GM12875 (cell line): Measurements from ENCODE around the gene FRMD1.

Source experiments
- H3K4me3 ChIP-seq: one replicate; pipeline ENCODE4 v1.5.1; 2011; ENCODE audit warnings: low read depth, low read length, control low read depth
- TF ChIP-seq, protein P1 (sequence below): IDR thresholded peaks from 2 replicates; pipeline ENCODE4 v1.5.1; 2011; ENCODE audit warnings: low read depth, mild to moderate bottlenecking, control low read depth, inconsistent platforms, low read length, moderate library complexity, borderline replicate concordance; ENCODE audit not compliant: insufficient read depth

Gene FRMD1

DNA sequence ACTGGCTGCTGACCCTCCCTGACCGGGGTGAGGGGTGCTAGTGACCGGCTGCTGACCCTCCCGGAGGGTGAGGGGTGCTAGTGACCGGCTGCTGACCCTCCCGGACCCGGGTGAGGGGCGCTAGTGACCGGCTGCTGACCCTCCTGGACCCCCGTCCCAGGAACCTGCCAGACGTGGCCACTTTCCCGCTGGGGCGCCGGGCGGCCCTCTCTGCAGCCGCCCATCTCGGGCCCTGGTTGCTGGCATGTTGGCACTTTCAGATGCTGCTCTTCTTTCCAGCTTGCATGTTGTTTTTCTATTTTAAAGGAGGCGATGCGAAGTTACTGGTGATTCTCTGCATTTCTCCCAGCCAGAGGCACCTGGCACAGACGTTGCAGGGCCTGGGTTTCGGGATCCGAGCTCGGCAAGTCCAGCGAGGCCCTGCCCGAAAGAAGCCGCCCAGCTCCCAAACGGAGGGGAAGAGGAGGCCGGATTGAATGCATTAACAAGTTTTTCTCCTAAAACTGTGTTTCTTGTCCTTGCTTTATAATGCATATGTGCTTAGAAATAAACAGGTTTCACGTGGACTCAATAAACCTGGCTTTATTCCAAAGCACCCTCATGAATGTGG, 34.4 kb downstream of the FRMD1 start:
- TF ChIP-seq, protein P1, sequence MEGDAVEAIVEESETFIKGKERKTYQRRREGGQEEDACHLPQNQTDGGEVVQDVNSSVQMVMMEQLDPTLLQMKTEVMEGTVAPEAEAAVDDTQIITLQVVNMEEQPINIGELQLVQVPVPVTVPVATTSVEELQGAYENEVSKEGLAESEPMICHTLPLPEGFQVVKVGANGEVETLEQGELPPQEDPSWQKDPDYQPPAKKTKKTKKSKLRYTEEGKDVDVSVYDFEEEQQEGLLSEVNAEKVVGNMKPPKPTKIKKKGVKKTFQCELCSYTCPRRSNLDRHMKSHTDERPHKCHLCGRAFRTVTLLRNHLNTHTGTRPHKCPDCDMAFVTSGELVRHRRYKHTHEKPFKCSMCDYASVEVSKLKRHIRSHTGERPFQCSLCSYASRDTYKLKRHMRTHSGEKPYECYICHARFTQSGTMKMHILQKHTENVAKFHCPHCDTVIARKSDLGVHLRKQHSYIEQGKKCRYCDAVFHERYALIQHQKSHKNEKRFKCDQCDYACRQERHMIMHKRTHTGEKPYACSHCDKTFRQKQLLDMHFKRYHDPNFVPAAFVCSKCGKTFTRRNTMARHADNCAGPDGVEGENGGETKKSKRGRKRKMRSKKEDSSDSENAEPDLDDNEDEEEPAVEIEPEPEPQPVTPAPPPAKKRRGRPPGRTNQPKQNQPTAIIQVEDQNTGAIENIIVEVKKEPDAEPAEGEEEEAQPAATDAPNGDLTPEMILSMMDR: no peak
- no peak overlapping the region for H3K4me3 ChIP-seq

DNA sequence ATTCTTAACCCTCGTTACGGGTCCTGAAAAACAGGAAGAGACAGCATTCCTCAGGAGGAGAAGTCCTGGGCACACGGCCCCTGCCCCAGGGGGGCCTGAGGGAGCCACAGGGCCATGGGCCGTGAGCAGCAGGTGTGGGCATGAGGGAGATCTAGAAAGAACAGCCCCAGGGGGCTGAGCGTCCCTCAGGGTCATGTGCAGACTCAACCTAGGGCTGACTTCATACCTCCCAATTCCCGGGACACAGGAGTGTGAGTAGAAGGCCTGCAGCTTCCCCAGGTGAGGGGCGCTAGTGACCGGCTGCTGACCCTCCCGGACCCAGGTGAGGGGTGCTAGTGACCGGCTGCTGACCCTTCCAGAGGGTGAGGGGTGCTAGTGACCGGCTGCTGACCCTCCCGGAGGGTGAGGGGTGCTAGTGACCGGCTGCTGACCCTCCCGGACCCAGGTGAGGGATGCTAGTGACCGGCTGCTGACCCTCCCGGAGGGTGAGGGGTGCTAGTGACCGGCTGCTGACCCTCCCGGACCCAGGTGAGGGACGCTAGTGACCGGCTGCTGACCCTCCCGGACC, 35.1 kb downstream of the FRMD1 start:
- TF ChIP-seq, protein P1: no peak
- H3K4me3 ChIP-seq: no peak overlapping the region

DNA sequence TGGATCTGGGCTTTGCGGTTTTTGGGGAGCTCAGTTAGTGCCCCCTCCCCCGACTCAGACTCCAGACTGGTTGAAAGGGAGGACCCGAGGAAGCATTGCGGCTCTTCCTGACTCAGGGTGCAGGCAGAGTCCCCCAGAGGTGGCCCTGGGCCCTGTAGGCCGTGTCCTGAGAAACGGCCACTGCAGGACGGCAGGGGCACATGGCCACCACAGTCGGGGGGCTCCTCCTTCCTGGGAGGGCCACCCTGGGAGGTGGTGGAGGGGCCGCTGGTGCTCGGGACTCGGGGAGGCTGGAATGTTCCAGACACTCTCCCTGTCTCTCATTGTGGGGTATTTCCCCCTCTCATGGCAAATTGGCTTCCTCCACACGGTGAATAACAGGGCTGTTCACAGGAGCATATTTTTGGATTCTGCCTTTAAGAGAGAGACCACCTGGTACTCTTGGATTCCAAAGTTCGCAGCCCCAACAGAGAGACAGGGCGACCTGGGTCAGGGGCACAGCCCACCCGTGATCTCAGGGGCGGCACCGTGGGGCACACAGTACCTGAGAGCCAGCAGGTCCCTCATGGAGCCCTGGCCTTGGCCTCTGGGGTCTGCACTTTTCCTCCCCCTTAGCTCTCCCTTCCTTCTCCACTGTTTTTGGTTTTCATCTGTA, 35.7 kb downstream of the FRMD1 start:
- H3K4me3 ChIP-seq: no peak overlapping the region
- TF ChIP-seq, protein P1: no peak

DNA sequence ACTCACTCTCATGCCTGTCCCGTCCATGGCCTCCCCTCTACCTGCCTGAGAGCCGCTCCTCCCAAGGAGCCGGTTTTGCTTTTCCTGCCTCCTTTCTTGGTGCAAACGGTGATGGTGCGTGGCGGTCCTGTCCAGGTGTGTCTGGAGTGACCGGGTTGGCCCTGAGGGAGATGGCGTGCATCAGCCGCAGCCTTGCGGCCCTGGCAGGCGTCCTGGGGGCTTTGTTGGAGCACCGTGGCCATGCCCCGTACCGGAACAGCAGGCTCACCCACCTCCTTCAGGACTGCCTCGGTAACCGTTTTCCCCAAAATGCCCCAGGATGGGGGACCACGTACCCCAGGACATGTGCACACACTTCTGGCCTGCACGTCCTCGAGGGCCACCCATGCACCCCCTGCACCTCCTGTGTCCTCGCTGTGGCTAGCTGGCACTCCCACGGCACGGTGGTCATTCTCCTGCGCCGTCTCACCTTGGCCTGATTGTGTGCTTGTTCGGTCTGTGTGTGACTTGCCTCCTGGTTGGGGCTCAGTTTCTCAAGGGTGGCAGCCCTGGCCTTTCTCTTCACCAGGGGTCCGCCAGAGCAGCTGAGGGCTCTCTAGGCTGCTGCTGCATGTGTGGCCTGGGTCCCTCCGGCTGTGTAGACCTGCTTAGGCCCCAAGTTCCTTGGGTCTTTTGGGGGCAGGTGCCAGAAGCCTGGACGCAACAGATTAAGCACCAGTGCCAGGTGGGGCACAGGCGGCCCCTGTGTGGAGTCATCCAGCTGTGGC, 36.4 kb downstream of the FRMD1 start:
- H3K4me3 ChIP-seq: no peak overlapping the region
- TF ChIP-seq, protein P1: no peak

DNA sequence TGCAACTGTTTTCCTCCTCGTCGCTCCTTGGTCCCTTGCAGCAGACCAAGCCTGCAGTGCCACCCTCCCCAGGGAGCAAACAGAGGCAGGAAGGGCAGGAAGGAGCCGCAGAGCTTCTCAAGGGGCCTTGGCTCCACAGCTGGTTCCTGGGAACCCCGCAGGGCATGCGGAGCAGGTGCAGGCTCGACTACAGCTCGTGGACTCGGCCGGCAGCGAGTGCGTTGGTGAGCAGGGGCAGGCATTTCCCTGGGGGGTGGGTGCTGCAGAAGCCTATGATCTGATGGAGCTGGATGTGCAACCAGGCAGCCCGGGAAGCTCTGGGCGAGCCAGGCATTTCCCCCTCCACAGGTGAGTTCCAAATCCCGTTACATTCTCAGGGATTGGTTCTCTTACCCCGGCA, 37.1 kb downstream of the FRMD1 start:
- H3K4me3 ChIP-seq: no peak overlapping the region
- TF ChIP-seq, protein P1: no peak

DNA sequence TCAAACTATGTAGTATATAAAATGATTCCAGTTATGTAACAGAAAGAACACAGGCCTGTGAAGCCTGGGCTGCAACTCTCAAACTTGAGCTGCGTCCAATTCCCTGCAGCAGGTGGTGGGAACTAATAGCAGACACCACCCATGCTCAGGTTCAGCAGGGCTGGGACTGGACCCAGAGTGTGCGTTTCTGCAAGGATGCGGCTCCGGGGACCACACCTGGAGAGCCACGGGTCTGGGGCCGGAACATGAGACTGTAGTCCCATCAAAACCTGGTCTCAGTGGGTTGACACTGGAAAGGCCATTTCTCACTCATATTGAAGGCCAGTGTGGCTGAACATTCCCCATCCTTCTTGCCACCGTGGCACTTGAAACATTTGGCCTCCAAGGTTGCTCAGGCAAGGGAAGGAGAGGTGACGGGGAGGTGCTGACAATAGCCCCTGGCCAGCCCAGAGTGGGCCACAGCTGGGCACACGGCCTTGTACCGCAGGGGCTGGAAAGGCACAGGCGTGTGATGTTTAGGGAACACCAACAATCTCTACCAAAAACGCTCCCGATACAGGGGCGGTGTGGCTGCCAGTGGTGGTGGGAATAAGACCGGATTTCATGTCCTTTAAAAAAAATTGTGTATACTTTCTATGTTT, 38.0 kb downstream of the FRMD1 start:
- no peak overlapping the region for H3K4me3 ChIP-seq

More for the DNA sequence above, 38.0 kb downstream of the FRMD1 start:
- TF ChIP-seq, protein P1: no peak
